GM21423 (cell line): Measurements from ENCODE around the gene TNS3.

Source experiments
- ATAC-seq: cut with Tn5 transposase; IDR thresholded peaks from one replicate; pipeline ENCODE4 v1.9.1; 2021; ENCODE audit warnings: mild to moderate bottlenecking, moderate library complexity; ENCODE audit not compliant: unreplicated experiment

The TNS3 gene

GRCh38 chr7:47393406-47393805, 188.5 kb downstream of the TNS3 start:
- no peak for ATAC-seq

DNA sequence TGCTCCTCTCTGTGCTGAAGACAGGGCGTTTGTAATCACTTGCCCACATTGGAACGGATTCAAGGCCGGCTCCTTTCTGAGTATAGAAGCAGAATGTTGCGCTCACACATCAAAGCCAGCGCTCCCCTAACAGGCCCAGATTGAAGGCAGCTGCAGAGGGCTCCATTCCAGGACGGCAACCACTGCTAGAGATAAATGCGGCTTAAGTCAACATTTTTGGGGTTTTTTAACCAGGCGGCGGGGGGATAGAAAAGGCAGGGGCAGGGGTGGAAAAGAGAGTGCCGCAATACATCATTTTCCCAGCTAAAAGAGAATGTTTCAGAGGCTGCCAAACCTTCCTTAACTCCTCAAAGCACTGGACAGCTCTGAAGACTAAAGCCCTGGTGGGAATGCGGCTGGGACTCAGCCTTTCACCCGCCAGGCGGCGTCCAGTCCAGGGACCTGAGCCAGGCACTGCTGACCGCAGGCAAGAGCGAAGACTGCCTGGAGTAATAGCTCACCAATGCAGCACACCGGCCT, 189.6 kb downstream of the TNS3 start:
- no peak for ATAC-seq

GRCh38 chr7:47391726-47392125, 190.2 kb downstream of the TNS3 start:
- no peak for ATAC-seq

DNA sequence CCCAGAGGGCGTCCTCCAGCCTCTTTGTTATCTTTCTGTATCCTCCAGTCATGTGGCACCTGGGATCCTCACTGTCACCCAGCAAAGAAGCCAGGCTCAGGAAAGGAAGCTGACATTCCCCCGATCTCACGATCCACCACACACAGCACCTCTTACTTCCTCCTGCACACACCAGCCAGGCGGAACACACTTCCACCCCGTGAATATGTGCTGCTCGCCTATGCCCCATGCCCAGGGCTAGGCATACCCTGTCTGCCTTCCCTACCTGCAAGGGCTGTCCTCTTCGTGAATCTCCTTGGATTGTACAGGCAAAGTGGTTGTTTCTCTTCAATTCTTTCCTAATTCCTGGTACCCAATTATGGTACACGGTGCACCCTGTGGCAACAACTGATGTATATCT, 191.0 kb downstream of the TNS3 start:
- ATAC-seq = no peak

- ATAC-seq = no peak
Observed at GRCh38 chr7:47389923-47390630, 191.8 kb downstream of the TNS3 start.

GRCh38 chr7:47389171-47389922, 192.6 kb downstream of the TNS3 start:
- no peak for ATAC-seq

- no peak for ATAC-seq
Observed at GRCh38 chr7:47387506-47387905, 194.4 kb downstream of the TNS3 start.

- ATAC-seq = no peak
Observed at GRCh38 chr7:47386273-47386835, 195.6 kb downstream of the TNS3 start.

- no peak for ATAC-seq
Observed at GRCh38 chr7:47385536-47386125, 196.3 kb downstream of the TNS3 start.

GRCh38 chr7:47384755-47385535, 197.0 kb downstream of the TNS3 start:
- no peak for ATAC-seq

DNA sequence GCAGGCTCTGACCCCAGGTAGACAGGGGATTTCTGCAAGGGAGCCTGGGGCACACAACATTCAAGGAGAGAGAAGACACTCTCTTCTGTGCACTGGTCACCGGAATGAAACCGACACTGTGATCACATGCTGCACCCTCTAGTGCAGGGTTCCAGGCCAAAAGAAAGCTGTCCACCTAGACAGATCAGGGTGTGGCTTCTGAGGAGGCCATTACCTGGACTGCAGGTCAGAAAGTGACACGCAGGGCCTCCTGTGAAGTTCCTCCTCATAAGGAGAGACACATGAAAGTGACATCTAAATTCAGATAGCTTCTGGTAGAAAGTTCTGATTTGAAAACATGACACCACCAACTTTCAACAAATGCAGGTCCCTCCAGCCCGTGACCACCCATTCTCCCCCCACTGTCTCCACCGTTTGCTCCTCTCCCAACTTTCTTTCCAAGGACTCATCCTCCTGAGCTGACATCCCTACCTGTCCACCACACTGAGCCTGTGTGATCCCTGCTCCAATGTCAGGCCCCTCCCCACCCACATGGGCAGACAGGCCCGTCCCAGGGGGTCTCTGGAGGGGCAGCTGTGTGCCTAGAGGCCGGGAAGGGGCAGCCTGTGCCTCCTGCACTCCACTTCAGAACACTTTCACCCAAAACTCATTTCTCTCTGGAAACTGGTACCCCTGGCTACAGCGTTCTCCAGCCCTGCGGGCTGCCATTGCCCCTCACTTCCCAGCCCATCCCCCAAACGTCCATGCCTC, 198.0 kb downstream of the TNS3 start:
- ATAC-seq = no peak

- no peak for ATAC-seq
Observed at GRCh38 chr7:47383072-47383471, 198.8 kb downstream of the TNS3 start.

GRCh38 chr7:47382200-47382599, 199.7 kb downstream of the TNS3 start:
- no peak for ATAC-seq

- no peak for ATAC-seq
Observed at GRCh38 chr7:47381134-47381495, 200.8 kb downstream of the TNS3 start.

GRCh38 chr7:47380325-47381133, 201.4 kb downstream of the TNS3 start:
- ATAC-seq = no peak

DNA sequence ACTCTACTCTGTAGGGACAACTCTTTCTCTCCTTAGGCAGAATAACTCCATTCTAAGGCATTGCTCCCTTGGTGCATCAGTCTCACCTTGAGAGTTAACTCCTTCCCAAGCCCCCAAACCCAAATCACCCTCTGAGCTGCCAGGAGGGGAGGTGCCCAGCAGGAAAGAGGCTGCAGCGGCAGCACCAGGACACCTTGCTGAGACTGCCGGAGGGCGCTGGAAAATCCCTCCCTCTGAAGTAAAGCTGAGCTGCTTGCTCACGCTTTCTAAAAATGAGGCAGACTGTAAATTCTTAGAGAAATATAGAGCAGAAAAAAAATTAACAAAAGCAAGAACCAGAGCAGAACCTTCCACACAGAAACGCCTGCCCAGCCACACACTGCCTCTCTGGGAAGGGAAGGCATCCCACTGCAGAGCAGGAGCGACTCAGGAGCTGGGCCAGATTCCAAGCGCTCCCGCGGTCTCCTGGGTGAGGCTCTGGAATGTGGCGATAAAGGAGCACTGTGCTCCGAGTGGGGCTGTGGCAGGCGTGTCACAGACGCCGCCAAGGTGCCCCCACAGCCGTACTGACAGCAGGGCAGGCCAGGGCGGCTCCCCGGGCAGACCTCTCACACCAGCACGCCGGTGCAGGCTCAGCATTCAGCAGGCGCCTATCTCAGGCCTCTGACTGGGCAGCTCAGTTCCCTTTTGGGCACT, 202.1 kb downstream of the TNS3 start:
- ATAC-seq = no peak

GRCh38 chr7:47378728-47379395, 203.0 kb downstream of the TNS3 start:
- no peak for ATAC-seq

GRCh38 chr7:47377741-47378140, 204.2 kb downstream of the TNS3 start:
- no peak for ATAC-seq
